Activated T-helper 1 cell treated with Interleukin-2 at 50 U/mL for 16 hours (primary cell): ENCODE data around the gene COG5.

Experiments
- DNase-seq: peaks from one replicate; pipeline ENCODE4 v3.0.0-alpha.2; 2020; ENCODE audit warnings: low read depth

Gene COG5

GRCh38 chr7:107505997-107506673, 57.6 kb downstream of the COG5 start:
- no peak for DNase-seq

GRCh38 chr7:107505362-107505761, 58.4 kb downstream of the COG5 start:
- no peak for DNase-seq

DNA sequence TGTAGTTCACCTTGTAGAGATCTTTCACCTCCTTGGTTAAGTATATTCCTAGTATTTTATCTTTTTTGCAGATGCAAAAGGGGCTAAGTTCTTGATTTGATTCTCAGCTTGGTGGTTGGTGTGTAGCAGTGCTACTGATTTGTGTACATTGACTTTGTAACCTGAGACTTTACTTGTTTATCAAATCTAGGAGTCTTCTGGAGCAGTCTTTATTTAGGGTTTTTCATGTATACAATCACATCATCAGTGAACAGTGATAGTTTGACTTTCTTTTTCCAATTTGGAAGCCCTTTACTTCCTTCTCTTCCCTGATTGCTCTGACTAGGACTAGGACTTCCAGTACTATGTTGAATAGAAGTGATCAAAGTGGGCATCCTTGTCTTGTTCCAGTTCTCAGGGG, 60.0 kb downstream of the COG5 start:
- no peak for DNase-seq

- DNase-seq = no peak
Observed at GRCh38 chr7:107502797-107503196, 60.9 kb downstream of the COG5 start.

DNA sequence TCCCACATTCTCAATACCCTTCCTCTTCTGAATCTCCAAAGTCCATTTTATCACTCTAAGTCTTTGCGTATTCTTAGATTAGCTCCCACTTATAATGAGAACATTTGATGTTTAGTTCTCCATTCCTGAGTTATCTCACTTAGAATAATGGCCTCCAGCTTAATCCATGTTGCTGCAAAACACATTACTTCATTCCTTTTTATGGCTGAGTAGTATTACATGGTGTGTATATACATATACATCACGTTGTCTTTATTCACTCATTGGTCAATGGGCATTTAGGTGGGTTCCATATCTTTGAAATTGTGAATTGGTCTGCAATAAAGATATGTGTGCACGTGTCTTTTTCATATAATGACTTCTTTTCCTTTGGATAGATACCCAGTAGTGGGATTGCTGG, 61.6 kb downstream of the COG5 start:
- no peak for DNase-seq

DNA sequence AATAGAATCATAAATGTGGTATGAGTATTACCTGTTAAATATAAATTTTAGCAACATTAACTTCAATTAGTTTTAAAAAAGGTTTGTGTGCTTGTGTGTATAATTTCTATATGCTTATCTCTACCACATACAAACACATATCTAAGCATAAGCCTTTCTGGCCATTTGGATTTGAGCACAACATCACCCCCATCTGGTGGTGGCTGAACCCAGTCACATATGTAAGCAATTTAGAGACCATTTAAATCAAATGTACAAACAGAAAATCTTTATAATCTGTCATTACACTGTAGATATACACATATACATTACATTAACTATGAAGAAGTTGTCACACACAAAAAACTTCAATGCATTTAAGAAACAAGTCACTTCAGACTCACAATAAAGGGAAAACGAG, 62.1 kb downstream of the COG5 start:
- no peak for DNase-seq

DNA sequence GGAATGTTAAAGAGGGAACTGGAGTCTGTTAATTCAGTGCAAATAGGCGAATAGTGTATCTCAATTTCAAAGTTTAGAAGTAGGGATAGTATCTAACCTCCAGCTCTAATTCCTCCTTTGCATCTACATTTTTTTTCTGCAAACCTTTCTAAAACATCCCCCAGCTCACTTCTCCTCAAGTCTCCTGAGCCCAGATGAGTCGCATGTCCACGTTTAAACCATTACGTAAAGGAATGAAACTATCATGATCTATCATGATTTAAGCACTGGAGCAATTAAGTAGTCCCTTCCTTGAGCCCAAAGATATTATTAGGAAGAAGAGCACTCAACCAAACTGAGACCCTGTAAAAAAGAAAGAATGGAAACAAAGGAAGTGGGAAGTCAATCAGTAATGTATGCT, 64.0 kb downstream of the COG5 start:
- no peak for DNase-seq

- DNase-seq = no peak
Observed at GRCh38 chr7:107495516-107495915, 68.2 kb downstream of the COG5 start.

DNA sequence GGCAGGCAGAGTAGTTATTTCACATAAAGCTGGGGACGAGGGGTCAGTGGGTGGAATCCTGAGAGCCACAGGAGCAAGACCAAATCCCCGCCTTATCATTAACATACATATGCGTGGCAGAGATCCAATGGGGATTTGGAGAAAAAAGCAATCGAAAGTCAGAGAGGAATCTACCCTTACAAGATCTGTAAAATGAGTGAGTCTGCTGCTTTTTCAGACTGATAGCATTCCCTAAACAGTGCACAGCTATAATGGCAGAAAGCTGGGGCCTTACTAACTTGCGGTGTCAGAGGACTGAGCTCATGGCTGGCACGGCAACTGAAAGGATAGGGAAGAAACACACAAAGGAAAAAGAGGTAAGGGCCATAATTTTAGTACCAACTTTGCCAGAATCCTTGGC, 68.8 kb downstream of the COG5 start:
- DNase-seq = no peak

GRCh38 chr7:107494315-107494751, 69.4 kb downstream of the COG5 start:
- DNase-seq = no peak

- no peak for DNase-seq
Observed at GRCh38 chr7:107492875-107493274, 70.8 kb downstream of the COG5 start.

DNA sequence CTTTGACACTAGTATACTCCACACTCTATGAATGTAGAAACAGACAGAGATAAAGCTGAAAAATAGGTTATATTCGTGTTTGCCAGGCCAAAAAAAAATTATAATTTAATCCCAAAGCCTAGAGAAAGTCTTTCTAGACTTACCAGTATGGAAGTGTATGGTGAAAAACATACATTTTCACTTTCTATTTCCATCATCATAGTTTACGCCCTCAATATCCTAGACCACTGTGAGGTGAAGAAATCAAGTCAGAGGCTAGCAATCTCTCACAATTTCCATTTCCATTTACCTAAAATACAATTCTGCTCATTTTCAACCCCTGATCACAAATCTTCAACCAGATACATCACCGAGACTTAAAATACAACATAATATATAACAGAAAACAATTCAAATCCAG, 77.7 kb downstream of the COG5 start:
- DNase-seq = no peak

- no peak for DNase-seq
Observed at GRCh38 chr7:107482571-107482970, 81.1 kb downstream of the COG5 start.

GRCh38 chr7:107480932-107481331, 82.8 kb downstream of the COG5 start:
- no peak for DNase-seq

GRCh38 chr7:107479303-107479702, 84.4 kb downstream of the COG5 start:
- DNase-seq = no peak

DNA sequence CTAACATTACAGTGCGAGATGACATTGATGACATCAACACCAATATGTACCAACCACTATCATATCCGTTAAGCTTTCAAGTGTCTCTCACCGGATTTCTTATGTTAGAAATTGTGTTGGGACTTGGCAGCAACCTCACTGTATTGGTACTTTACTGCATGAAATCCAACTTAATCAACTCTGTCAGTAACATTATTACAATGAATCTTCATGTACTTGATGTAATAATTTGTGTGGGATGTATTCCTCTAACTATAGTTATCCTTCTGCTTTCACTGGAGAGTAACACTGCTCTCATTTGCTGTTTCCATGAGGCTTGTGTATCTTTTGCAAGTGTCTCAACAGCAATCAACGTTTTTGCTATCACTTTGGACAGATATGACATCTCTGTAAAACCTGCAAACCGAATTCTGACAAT, 89.6 kb downstream of the COG5 start:
- no peak for DNase-seq

- no peak for DNase-seq
Observed at GRCh38 chr7:107472116-107472515, 91.6 kb downstream of the COG5 start.

- DNase-seq = no peak
Observed at GRCh38 chr7:107471292-107472070, 92.2 kb downstream of the COG5 start.

GRCh38 chr7:107469929-107470328, 93.8 kb downstream of the COG5 start, which contains the start of gene GPR22:
Gene GPR22 (plus strand): TSS chr7:107470057. CDS start chr7:107474061, 4,004 bp downstream.
- no peak for DNase-seq

DNA sequence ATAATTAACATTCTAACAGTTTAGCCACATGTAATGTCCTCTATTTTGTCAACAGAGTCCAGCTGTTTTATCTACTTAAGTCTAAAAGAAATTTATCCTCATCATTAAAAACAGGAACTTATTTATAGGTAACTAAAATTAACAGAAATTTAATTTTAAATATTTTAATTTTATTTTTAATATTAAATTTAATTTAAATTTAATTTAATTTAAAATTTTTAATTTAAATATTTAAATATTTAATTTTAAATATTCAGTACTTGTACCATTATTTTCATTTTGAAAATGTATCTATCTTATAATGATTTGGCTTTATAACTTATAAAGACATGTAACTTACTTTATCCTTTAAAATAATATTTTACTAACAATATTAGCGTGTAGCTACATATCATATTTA, 94.9 kb downstream of the COG5 start:
- DNase-seq = no peak

- no peak for DNase-seq
Observed at GRCh38 chr7:107467972-107468371, 95.7 kb downstream of the COG5 start.

DNA sequence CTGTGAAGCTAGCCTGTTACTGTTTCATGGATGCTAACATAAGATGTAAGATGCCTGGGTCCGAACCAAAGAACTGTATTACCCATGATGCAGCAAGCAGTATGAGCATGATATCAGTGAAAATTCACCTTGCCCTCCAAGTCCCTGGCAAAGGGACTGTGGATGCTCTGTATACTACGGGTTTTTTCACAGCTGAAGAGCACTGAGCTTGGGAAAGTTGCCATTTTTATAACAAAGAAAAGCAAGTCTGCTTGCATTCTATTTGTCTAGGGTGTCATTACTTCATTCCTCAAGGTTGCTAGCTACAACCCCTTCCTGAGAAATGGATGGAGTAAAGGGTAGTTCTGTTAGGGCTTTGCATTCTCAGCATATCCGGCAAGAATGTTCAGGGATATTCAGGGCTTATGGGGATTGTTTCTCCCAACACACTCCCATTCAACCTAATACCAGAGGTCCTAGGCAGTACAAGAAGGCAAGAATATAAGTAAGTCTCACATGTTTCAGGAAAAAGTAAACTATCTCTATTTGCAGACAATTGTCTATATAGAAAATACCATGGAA, 99.0 kb downstream of the COG5 start:
- DNase-seq = no peak
